Nephron (organoid): ENCODE results near the gene KCNJ14.

Experiments used
- H3K27ac Mint-ChIP-seq, 3 experiments: 2 replicates each; pipeline ENCODE4 v1.8.0; 2020; ENCODE audit warnings: mixed read lengths in 3 of 3, mild to moderate bottlenecking in 2 of 3, moderate library complexity in 1 of 3
- H3K27me3 Mint-ChIP-seq: 2 replicates; pipeline ENCODE4 v1.8.0; 2021; ENCODE audit warnings: low read depth, mild to moderate bottlenecking, moderate library complexity, mixed read lengths
- H3K36me3 Mint-ChIP-seq: 2 replicates; pipeline ENCODE4 v1.8.0; 2020; ENCODE audit warnings: low read depth, mixed read lengths
- H3K4me1 Mint-ChIP-seq: 2 replicates; pipeline ENCODE4 v1.8.0; 2020; ENCODE audit warnings: mixed read lengths
- H3K4me3 Mint-ChIP-seq, 3 experiments: 2 replicates each; pipeline ENCODE4 v1.8.0; 2020; ENCODE audit warnings: mild to moderate bottlenecking in 3 of 3, mixed read lengths in 3 of 3, moderate library complexity in 2 of 3
- H3K9me3 Mint-ChIP-seq: 2 replicates; pipeline ENCODE4 v1.8.0; 2020; ENCODE audit warnings: mixed read lengths
- TF ChIP-seq, protein P1 (sequence below), 3 experiments: fragments of 200-600 bp; sonication (generic); IDR thresholded peaks; one replicate each; pipeline ENCODE4 v1.5.0; 2021; ENCODE audit warnings: antibody characterized with exemption in 3 of 3; ENCODE audit not compliant: unreplicated experiment in 3 of 3

KCNJ14 gene

GRCh38 chr19:48443256-48443655, 12.1 kb upstream of the KCNJ14 start:
- Mint-ChIP-seq H3K4me1 (peaks cover 15% of the 10 kb centered on the region), H3K36me3 (peaks cover 13% of the 10 kb centered on the region), H3K27ac (no peak overlapping the region), H3K9me3 (no peaks in the 10 kb centered on the region), H3K27me3 (no peaks in the 10 kb centered on the region), H3K4me3 (no peak overlapping the region)
- TF ChIP-seq, protein P1, sequence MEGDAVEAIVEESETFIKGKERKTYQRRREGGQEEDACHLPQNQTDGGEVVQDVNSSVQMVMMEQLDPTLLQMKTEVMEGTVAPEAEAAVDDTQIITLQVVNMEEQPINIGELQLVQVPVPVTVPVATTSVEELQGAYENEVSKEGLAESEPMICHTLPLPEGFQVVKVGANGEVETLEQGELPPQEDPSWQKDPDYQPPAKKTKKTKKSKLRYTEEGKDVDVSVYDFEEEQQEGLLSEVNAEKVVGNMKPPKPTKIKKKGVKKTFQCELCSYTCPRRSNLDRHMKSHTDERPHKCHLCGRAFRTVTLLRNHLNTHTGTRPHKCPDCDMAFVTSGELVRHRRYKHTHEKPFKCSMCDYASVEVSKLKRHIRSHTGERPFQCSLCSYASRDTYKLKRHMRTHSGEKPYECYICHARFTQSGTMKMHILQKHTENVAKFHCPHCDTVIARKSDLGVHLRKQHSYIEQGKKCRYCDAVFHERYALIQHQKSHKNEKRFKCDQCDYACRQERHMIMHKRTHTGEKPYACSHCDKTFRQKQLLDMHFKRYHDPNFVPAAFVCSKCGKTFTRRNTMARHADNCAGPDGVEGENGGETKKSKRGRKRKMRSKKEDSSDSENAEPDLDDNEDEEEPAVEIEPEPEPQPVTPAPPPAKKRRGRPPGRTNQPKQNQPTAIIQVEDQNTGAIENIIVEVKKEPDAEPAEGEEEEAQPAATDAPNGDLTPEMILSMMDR (IDR thresholded peaks at IDR 0.05; ENCODE audit: unreplicated experiment in 3 of 3): no peak

DNA sequence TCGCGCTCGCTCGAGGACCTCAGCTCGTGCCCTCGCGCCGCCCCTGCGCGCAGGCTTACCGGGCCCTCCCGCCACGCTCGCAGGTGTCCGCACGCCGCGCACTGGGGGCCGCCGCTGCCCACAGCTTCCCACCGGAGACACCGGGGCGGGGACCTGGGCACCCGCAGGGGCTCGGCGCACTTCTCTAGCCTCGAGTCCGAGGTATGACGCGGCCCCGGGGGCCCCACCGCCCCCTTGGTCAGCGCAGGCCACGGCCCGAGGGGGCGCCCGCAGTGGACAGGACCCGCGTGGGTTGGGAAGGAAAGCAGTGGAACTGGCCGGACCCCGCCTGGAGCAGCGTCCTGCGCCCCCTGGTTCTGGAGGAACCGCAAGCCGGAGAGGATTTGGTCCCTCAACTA, 11.6 kb upstream of the KCNJ14 start:
- no peak overlapping the region for H3K27ac Mint-ChIP-seq
- H3K4me1 Mint-ChIP-seq: peaks cover 15% of the 10 kb centered on the region
- H3K4me3 Mint-ChIP-seq: no peak overlapping the region

GRCh38 chr19:48444129-48444935, 11.0 kb upstream of the KCNJ14 start:
- Mint-ChIP-seq H3K36me3 (peaks cover 24% of the 10 kb centered on the region), H3K4me3 (peak overlapping the region; percentile 85 to 94 (median 90)), H3K27ac (peak overlapping the region; percentile 92 to 95 (median 95)), H3K27me3 (no peaks in the 10 kb centered on the region), H3K4me1 (peaks cover 15% of the 10 kb centered on the region), H3K9me3 (no peaks in the 10 kb centered on the region)
- TF ChIP-seq, protein P1 (IDR thresholded peaks at IDR 0.05; ENCODE audit: unreplicated experiment in 3 of 3): no peak

More for the DNA sequence above, 11.6 kb upstream of the KCNJ14 start:
- no peaks in the 10 kb centered on the region for H3K27me3 Mint-ChIP-seq
- peaks cover 18% of the 10 kb centered on the region for H3K36me3 Mint-ChIP-seq
- TF ChIP-seq, protein P1 (IDR thresholded peaks at IDR 0.05; ENCODE audit: unreplicated experiment in 3 of 3): no peak
- H3K9me3 Mint-ChIP-seq: no peaks in the 10 kb centered on the region

DNA sequence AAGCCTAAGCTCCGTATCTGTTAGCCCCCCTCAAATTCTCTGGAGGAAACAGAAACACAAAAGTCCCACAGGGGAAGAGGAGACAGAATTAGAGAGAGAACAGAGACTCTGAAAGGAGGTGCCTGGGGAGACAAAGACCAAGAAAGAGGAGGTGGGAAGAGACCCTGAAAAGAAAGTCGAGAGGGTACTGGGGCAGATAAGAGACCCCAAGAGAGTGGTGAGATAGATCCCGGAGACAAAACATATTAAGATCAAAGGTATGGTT, 10.5 kb upstream of the KCNJ14 start:
- H3K27me3 Mint-ChIP-seq: no peaks in the 10 kb centered on the region
- no peaks in the 10 kb centered on the region for H3K9me3 Mint-ChIP-seq
- peak overlapping the region; percentile 92 to 95 (median 95) for H3K27ac Mint-ChIP-seq
- H3K4me3 Mint-ChIP-seq: peak overlapping the region; percentile 85 to 94 (median 90)
- H3K36me3 Mint-ChIP-seq: peaks cover 28% of the 10 kb centered on the region
- peaks cover 15% of the 10 kb centered on the region for H3K4me1 Mint-ChIP-seq
- TF ChIP-seq, protein P1 (IDR thresholded peaks at IDR 0.05; ENCODE audit: unreplicated experiment in 3 of 3): no peak

GRCh38 chr19:48445256-48445605, 10.1 kb upstream of the KCNJ14 start:
- H3K36me3 Mint-ChIP-seq: peaks cover 28% of the 10 kb centered on the region
- TF ChIP-seq, protein P1 (IDR thresholded peaks at IDR 0.05; ENCODE audit: unreplicated experiment in 3 of 3): peak; percentile 70 to 80 (median 75)
- no peaks in the 10 kb centered on the region for H3K27me3 Mint-ChIP-seq
- no peaks in the 10 kb centered on the region for H3K9me3 Mint-ChIP-seq
- peak overlapping the region; percentile 92 to 95 (median 95) for H3K27ac Mint-ChIP-seq
- peaks cover 15% of the 10 kb centered on the region for H3K4me1 Mint-ChIP-seq
- peak overlapping the region; percentile 85 to 94 (median 90) for H3K4me3 Mint-ChIP-seq
